NCI-H1092 (cell line): Measurements from ENCODE around the gene B9D1.
"Not testable (repeated sequence)": the region's sequence is repeated elsewhere in the genome, so short reads cannot be mapped to it uniquely, and the experiment has no call there.

Experiments
- DNase-seq: peaks from one replicate; lab custom pipeline; 2025; lab: John Stamatoyannopoulos, UW

Gene B9D1

DNA sequence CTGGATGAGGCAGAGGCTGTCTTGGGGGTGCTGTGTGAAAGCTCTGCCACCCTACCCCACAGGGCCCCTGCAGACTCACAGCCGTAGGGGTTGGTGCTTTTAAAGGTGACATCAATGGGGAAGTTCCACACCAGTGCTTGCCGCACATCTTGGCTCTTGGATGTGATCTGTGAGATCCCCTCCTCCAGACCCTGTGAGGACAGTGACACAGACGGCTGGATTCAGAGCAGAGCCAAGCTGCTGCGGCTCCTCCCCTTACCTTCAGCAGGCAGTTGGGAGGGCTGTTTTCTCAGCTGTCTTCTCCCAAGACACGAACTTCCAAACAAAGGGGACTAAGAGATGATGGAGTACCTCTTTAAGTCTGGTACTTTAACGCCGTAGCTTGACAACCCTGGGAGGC is 4.8 kb downstream of the B9D1 start:
- no peak for DNase-seq

DNA sequence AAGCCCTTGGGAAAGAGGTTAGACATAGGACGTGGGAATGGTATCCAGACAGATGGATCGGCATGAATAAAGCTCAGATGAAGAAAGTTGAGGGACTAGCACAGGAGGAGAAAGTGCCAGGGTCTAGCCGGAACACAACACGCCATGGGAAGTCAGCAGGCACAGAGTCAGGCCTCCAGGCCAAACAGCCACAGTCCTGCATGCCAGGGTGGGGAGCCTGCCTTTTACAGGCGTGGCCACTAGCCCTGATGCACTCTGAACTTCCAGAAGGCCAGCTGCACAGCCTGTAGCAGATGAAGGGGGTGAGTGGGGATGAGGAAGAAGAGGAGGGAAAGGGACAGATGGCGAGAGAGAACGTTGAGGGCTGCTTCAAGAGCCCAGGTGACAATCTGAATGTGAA is 5.2 kb downstream of the B9D1 start:
- no peak for DNase-seq

DNA sequence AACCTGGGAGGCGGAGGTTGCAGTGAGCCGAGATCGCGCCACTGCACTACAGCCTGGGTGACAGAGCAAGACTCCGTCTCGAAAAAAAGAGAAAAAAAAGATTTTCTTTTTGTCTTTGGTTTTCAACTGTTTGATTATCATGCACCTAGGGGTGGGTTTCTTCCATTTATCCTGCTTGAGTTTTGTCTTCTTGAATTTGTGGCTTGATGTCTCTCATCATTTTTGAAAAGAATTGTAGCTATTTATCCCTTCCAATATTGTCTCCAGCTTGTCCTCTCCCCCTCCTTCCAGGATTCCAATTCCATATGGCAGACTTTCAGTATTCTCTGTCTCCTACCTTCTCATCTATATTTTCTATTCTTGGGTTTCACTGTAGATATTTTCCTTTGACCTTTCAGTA is 7.8 kb downstream of the B9D1 start:
- no peak for DNase-seq

DNA sequence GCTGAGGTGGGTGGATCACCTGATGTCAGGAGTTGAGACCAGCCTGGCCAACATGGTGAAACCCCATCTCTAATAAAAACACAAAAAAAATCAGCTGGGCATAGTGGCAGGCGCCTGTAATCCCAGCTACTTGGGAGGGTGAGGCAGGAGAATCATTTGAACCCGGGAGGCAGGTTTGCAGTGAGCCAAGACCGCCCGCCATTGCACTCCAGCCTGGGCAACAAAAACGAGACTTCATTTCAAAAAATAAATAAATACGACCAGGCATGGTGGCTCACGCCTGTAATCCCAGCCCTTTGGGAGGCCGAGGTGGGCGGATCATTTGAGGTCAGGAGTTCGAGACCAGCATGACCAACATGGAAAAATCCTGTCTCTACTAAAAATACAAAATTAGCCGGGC is 9.1 kb downstream of the B9D1 start:
- DNase-seq, result not testable (repeated sequence)

DNA sequence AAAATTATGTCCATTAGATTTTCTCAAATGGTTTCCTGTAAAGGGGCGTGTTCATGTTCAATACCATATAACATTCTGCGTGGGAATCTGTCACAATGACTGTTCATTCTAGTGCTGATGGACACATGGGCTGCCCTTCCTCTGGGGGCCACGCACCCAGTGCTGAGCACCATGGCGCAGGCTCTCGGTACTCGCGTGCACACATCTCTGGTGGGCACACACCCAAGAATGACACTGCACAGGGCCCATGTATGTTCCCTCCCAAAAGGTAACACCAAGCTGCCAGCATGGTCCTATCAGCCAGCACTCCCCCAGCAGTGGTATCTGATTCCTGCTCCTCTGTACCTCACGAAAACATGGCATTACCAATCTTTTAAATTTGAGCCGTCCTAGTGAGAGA is 13.7 kb downstream of the B9D1 start:
- no peak for DNase-seq

DNA sequence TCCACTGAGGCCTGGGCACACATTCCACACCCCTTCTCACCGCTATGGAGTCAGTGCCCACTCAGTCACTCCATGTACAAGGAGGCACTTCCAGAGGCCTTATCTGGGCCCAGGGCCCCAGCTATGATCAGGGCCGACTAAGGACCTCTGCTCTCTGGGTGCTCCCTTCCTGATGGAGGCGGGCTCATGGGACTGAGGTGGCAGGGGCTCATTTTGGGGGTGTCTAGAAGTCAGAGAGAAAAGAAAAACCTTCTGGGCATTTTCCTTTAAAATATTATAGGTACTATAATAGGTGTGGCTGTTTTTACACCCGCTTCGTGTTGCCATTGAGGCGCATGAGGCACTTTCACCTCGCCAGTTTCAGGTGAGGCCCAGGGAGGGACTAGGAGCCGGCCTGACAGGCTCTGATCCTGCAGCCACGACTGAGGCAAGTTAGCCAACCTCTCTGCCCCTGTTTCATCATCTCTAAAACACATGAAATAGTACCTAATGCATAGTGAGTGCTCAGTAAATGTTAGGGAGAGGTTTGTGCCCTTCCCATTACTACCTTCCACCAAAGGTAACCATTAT is 14.4 kb downstream of the B9D1 start:
- no peak for DNase-seq

DNA sequence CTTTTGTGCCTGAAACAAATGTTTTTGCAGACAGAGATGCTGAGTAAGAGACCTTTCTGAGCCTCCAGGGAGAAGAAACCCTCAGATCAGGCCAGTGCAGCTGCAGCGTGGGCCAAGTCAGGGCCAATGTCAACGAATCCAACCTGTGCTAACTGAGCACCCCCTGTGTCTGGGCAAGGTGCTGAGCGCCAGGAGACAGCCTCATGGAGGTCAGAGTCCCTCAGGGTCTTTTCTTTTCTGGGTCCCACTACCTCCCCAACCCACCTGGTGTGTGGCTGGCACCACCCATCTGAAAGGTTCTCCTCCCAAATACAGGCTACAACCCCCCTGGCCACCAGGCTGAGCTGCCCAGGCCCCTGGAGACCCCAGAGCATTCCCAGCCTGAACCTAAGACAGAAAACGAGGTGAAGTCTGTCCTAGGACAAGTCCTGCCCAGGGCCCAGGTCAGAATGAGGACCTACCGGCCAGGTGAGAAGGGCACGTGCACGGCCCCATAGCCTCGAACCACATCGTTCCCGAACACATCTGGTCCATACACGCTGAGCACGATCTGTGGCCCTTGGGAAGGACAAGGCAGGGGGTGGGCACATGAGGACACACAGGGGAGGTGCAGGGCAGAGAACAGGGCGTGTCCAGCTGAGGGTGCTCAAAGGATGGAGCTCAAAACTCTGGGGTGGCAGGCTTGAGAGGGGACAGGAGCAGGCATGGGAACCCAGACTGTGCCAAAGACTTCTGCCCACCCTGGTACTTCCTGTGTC is 15.0 kb downstream of the B9D1 start:
- no peak for DNase-seq

DNA sequence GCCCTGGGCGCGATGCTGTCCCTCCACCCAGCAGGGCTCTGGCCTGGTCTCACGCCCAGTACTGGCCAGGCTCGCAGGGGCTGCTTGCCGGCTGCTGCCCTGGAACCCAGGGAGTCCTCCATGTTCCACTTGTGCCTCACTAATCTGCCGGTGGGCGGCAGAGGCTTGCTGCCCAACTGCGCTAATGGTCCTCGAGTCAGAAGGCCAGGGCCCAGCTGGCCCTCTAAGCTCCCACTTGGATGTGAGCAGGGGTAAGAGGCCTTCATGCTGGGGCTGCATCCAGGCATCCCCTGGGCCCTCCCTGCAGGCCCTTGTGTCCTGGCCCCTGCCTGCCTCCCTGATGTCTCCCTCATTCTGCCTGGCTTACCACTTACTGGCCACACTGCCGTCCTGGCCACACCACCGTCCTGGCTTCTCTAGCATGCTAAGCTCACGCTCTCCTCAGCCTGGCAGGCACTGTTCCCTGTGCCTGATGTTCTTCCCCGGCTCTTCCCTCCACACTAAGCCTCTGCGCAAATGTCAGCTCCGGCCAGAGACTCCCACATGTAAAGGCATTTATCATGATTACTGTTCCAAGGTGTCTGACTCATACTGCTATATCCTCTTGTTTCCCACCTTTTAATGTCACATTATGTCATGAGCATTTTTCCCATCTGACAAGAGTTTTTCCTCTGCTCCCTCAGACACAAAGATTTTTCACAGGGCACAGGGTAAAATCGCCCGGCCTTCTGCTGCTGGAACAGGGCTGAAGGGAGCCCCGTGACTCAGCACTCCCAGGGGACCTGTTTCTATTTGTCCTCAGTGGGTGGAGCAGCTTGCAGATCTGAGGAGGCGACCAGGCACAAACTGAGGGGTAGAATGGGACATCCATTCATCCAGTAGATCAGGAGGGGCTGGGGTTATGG is 15.9 kb downstream of the B9D1 start:
- DNase-seq, result no peak

DNA sequence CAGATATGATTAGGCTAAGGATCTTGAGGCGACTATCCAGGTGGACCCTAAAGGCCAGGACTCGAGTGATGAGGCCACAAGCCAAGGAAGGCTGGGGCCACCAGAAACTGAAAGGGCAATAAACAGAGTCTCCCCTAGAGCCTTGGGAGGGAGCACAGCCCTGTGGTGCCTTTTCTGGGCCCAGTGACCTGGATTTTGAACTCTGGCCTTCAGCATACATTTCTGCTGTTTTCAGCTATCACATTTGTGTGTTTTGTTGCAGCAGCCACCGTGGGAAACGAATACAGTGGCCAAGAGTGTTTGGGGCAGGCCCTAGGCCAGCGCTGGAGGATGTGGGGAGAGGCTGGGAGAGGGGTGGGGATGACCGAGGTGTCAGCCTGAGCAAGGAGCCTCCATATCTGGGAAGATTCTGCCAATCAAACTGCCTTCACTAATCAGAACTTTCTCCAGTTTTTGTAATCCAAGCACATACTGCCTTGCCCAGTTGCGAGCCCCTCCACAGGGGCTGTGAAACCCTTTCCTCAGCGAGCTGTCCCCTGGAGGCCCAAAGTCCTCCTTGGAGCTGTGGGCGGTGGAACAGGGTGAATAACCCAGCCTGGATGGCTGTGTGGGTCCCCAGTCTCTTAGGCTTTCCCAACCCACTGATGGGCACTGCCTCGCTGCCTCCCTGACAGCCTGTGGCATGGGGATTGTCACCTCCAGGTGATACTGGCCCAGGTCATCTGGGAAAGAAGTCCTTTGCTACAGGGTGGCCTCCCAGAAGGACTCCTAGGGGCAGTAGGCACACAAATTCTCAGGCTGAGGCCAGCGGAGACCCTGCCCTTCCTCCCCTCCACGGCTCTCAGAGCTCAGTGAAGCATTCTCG is 16.8 kb downstream of the B9D1 start:
- no peak for DNase-seq

DNA sequence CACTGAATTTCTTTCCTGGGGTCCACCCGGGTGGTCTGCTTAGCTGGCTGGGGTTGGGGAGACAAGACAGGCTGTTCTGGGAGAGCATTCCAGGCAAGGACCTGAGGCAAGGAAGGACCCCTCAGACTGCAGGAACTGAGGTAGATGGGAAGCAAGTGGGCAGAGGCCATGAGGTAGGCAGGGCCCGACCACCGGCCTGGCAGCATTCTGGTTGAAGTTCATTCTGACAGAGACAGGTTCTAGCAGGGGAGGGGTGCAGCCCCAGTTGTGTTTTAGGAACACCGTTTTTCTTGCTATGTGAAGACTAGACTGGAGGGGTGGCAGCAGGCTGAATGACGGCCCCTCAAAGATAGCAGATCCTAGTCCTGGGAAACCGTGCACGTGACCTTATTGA is 17.5 kb downstream of the B9D1 start:
- no peak for DNase-seq

DNA sequence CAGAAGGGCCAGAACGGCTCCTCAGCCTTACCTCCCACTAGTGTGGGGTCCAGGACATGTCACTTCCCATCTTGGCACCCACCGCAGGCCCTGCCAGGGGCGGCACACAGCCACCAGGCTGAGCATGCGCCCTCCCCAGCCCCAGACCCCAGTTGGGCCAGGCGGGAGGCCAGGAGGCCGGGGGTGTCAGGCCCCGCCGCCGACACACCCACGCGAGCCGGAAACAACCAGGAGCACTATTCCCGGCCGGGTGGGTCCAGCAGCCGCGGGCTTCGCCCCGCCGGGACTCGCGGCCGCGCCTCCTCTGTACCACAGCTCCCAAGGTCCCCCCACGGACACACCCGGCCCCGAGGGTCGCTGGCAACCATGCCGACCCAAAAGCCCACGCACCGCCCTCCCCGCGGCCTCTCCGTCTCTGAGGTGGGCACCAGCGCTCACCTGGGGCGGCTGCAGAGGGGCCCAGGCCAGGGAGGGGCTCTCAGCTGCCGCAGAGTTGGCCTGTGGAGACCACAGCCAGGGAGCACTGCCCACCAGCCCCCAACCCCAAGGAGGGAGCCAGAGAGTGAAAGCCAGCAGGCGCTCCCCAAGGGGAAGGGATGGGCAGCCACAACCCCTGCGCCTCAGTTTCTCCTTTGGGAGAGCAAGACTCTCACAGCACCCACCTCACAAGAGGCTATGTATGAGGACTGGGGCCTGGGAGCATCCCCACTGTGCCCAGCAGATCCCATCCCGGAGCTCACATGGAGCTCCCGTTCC is 18.0 kb downstream of the B9D1 start:
- no peak for DNase-seq

DNA sequence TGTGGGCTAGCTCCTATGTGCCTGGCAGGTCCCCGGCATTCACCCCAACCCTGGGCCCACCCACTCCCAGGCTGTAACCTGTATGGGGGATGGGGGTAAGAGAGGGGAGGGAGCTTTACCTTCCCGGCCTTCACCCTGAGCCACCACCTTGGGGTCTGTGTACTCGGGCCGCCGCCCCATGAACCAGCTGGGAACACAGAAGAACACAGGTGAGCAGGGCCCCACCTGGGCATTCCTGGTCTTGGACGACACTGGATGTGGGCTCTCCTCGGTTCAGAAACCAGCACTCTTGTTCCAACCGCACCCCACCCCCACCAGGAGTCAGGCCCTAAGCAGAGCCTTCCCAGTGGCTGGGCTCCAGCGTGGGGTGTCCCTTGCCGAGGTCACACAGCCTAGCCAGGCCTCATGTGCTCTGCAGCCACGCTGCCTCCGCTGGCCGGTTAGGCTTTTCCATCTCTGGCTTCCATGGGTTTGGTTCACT is 18.8 kb downstream of the B9D1 start:
- no peak for DNase-seq

DNA sequence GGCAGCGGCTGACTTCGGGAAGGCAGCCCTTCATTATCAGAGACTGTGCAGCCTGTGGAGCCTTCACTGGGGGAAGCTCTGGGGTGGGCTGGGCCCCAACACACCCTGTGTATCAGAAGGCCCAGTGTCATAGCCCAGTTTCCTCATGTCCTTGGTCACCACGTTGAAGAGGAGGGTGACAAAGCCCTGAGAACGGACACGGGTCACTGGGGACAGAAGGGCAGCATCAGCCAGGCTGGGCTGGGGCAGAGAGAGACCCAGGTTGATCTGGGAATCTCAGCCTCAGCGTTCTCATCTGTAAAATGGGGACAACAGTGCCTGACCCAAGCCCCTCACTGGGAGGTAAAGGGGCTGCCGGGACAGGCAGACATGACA is 19.3 kb downstream of the B9D1 start:
- no peak for DNase-seq

DNA sequence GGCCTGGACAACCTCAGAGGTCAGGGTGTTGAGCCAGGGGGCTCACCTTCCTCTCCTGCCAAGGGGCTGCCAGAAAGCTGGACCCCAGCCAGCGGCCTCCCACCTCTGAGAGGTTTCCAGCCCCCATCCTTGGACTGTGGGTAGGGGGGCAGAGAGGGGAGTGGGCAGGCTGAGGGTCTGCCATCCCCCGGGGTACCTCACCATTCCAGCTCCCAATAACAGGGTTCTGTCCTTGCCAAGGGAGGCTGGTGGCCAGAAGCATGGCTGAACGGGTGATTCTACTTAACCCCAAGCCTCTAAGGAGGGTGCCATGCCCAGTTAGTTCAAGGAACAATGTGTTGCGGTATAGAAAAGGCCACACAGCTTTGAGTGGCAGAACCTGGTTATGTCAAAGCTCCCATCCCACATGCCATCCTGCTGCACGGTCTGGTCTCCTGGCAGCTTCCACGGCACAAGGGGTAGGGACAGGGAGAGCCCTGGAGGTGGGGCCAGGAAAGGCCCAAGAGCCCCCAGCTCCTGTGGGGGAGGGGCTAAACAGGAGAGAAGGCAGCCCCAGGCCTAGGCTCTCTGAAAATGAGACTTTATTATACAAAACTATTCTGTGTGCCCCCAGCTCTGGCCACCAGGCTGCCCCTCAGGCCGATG is 19.8 kb downstream of the B9D1 start:
- DNase-seq, result no peak

DNA sequence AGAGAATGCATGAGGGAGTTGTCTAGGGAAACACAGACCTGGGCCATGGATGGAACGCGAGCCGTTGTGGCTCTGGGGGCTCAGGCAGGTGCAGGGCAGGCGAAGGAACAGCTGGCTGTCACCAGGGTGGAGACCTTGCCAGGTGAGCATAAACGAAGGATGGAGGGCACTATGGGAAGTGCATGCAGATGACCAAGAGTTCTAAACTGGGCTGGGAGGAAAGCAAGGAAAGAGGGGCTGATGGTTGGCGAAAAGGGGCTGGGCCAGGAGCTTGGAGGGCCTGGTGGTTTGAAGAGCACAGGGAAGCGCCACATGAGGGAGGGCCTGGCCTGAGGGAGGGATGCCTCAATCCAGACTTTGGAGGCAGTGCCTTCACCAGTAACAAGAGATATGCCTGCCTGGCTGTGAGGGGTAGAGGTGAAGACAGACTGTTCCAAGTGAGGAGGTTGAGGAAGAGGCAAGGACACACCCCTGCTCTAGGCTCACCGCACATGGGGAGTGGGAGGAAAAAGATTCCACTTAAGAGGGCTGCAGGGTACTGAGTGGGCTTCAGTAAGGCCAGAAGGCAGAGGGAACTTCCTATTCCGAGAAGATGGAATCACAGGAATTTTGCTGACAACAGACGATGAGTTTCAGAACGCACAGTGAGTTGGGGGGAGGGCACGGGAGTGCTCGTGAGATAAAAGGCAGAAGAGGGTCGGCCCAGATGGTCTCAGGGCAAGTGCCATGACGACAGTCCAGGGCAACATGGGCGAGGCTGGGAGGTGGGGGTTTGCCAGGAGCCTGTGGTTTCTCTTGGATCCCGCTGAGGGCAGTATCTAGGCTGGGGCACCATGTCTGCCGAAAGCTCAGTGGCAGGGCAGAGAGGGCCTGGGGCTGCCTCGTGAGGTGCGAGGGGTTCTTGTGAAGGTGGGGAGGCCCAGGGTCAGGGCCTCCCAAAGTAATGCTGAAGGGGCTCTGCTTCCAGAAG is 20.6 kb downstream of the B9D1 start:
- no peak for DNase-seq

DNA sequence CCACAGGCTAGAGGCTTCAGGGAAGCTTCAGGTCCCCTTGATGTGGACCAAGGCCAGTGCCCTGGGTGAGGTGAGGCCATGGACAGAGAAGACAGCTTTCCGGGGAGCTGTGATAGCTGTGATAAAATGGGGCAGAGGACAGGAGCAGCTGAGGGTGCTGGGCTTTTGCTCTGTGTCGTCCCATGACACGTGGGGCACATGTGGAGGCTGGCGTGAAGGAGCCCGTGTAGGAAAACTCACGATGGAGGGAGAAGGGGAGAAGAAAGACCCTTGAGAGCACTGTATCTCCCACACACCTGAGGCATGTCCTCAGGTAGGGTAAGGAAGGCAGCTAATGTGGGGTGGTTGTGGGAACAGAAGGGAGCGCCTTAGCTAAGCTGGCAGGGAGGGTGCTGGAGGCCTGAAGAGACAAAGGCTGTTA is 21.3 kb downstream of the B9D1 start:
- no peak for DNase-seq

DNA sequence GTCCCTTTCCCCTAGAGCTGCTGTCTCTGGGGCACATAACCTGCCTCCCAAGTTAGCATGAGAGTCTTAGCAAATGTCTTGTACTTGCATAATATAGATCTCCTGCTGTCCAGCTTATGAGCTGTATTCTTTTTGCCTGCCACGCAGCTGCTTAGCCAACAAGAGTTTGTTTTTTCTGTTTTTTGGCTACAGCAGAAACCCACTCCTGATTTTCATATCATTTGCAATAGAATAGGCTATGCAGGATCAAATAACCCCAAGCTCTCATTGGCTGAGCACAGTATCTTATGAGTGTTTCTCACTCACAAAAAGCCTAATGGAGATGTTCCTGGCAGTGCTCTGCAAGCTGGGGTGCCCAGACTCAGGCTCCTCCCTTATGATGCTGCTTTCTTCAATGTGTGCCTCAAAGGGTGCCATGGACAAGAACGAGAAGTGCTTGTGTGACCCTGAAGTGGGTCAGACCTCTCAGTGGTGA is 23.1 kb downstream of the B9D1 start:
- no peak for DNase-seq

DNA sequence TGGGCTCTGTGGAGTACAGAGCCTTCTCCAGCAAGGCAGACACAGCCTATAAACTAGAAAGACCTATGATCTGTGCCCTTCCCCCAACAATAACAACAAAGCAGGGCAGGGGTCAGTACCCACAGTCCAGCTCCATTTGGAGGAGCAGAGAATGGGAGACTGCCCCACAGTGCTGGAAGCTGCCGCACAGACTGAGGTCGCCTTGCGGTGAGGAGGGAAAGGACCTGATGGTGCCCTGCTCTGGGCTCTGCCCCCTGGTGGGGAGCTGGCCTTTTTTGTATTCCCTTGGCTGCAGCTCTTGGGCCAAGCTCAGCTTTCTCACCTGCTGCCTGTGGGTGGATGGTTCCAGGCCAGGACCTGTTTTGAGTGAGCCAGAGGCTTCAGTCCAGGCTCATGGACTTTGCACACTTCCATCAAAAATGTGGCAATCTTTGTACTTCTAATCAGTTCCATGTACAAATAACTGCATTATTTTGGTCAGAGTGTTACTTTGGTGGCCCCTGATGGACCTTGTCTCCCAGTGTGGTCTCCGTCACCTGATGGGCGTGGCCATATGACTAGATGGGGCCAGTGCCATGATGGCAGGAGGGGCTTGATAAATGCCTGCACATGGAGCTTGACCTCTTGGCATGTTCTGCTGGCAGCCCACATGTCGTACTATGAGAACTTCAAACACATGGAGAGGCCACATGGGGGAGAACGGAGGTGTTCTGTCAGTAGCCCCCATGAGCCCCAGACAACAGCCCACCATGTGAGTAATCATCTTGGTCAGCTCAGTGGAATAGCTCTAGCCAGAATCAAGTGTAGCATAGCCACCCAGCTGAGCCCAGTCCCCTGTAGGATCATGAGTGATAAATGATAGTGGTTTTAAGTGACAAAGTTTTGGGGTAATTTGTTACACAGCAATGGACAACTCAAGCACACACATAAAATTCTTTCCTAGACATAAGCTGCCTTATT is 24.2 kb downstream of the B9D1 start:
- no peak for DNase-seq
